Mucosa of rectum (tissue), 2 donors: ENCODE results near the gene ELFN2.

Source experiments
- H3K27ac ChIP-seq, 2 donors: one replicate each; pipeline ENCODE4 v1.7.0; 2013; ENCODE audit warnings: inconsistent platforms in 2 of 2, low read depth in 2 of 2, low read length in 2 of 2
- H3K27me3 ChIP-seq, 2 donors: one replicate each; pipeline ENCODE4 v1.7.0; 2013; ENCODE audit warnings: low read length in 2 of 2; ENCODE audit not compliant: control insufficient read depth in 2 of 2, insufficient read depth in 2 of 2
- H3K36me3 ChIP-seq, 2 donors: one replicate each; pipeline ENCODE4 v1.7.0; 2013; ENCODE audit warnings: low read length in 2 of 2; ENCODE audit not compliant: control insufficient read depth in 2 of 2, insufficient read depth in 2 of 2
- H3K4me1 ChIP-seq, 2 donors: one replicate each; pipeline ENCODE4 v1.7.0; 2013; ENCODE audit warnings: low read length in 2 of 2, mild to moderate bottlenecking in 1 of 2; ENCODE audit not compliant: control insufficient read depth in 2 of 2, insufficient read depth in 2 of 2
- H3K4me3 ChIP-seq, 2 donors: one replicate each; pipeline ENCODE4 v1.7.0; 2013; ENCODE audit warnings: low read length in 2 of 2
- H3K9ac ChIP-seq, 2 donors: one replicate each; pipeline ENCODE4 v1.7.0; 2013; ENCODE audit warnings: low read length in 2 of 2, low read depth in 1 of 2, mild to moderate bottlenecking in 1 of 2
- H3K9me3 ChIP-seq, 2 donors: one replicate each; pipeline ENCODE4 v1.7.0; 2013; ENCODE audit warnings: low read length in 2 of 2; ENCODE audit not compliant: control insufficient read depth in 2 of 2
- donor health status: healthy.
- donor health status: Normal muscosa, but diverticular disease.

ELFN2 gene

GRCh38 chr22:37427711-37428635 lies 694 bp upstream of the ELFN2 start:
- Histone ChIP-seq H3K4me3 (no peak overlapping the region), H3K9ac (no peak overlapping the region), H3K9me3 (no peaks in the 10 kb centered on the region), H3K27ac (no peak overlapping the region), H3K4me1 (peaks cover 0 to 2% of the 10 kb centered on the region in 2 donors), H3K27me3 (peaks cover 58 to 67% of the 10 kb centered on the region in 2 donors), H3K36me3 (no peaks in the 10 kb centered on the region)

GRCh38 chr22:37426706-37427134 lies 559 bp downstream of the ELFN2 start:
- Histone ChIP-seq H3K27ac (no peak overlapping the region), H3K4me1 (peaks cover 0 to 2% of the 10 kb centered on the region in 2 donors), H3K27me3 (peaks cover 51 to 68% of the 10 kb centered on the region in 2 donors), H3K4me3 (no peak overlapping the region), H3K9me3 (no peaks in the 10 kb centered on the region), H3K36me3 (no peaks in the 10 kb centered on the region), H3K9ac (no peak overlapping the region)

- Histone ChIP-seq H3K4me3 (no peak overlapping the region), H3K9ac (no peak overlapping the region), H3K27ac (no peak overlapping the region)
These were observed 1.2 kb downstream of the ELFN2 start for GRCh38 chr22:37425800-37426705.

DNA sequence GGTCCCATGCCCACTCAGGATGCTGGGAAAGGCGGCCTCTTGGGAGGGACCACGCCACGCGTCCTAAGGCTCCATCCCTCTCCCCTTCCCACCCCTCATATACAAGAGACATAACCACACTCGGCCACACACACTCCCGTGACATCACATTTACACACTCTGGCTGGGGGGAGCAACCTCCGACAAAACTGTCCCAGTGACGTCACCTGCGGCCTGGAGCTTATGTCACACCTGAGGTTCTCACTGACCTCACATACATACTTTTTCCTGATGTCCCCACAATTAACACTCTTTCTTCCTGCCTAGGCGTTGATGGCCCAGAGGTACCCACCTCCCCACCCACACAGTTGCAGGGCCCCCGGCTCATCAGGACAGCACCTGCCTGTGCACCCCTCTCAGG lies 1.9 kb downstream of the ELFN2 start:
- no peak overlapping the region for H3K9ac ChIP-seq
- peaks cover 54 to 76% of the 10 kb centered on the region in 2 donors for H3K27me3 ChIP-seq
- H3K36me3 ChIP-seq: no peaks in the 10 kb centered on the region
- peaks cover 0 to 8% of the 10 kb centered on the region in 2 donors for H3K4me1 ChIP-seq
- H3K27ac ChIP-seq: no peak overlapping the region
- H3K4me3 ChIP-seq: no peak overlapping the region
- H3K9me3 ChIP-seq: no peaks in the 10 kb centered on the region

More at GRCh38 chr22:37425800-37426705, 1.2 kb downstream of the ELFN2 start:
- peaks cover 0 to 2% of the 10 kb centered on the region in 2 donors for H3K4me1 ChIP-seq
- H3K9me3 ChIP-seq: no peaks in the 10 kb centered on the region
- peaks cover 51 to 75% of the 10 kb centered on the region in 2 donors for H3K27me3 ChIP-seq
- no peaks in the 10 kb centered on the region for H3K36me3 ChIP-seq

GRCh38 chr22:37423283-37423682 lies 4.0 kb downstream of the ELFN2 start:
- H3K36me3 ChIP-seq: no peaks in the 10 kb centered on the region
- no peak overlapping the region for H3K27ac ChIP-seq
- H3K4me1 ChIP-seq: peaks cover 0 to 10% of the 10 kb centered on the region in 2 donors
- no peak overlapping the region for H3K4me3 ChIP-seq
- H3K27me3 ChIP-seq: peaks cover 49 to 72% of the 10 kb centered on the region in 2 donors
- no peak overlapping the region for H3K9ac ChIP-seq
- H3K9me3 ChIP-seq: no peaks in the 10 kb centered on the region

GRCh38 chr22:37421468-37421877 lies 5.8 kb downstream of the ELFN2 start:
- Histone ChIP-seq H3K27ac (no peak overlapping the region), H3K36me3 (no peaks in the 10 kb centered on the region), H3K4me3 (no peak overlapping the region), H3K4me1 (peaks cover 0 to 8% of the 10 kb centered on the region in 2 donors), H3K27me3 (peaks cover 42 to 67% of the 10 kb centered on the region in 2 donors), H3K9me3 (no peaks in the 10 kb centered on the region), H3K9ac (no peak overlapping the region)

GRCh38 chr22:37420686-37421467 lies 6.4 kb downstream of the ELFN2 start:
- Histone ChIP-seq H3K4me1 (peaks cover 0 to 8% of the 10 kb centered on the region in 2 donors), H3K4me3 (no peak overlapping the region), H3K27me3 (peaks cover 42 to 64% of the 10 kb centered on the region in 2 donors), H3K9ac (no peak overlapping the region), H3K27ac (no peak overlapping the region), H3K9me3 (no peaks in the 10 kb centered on the region), H3K36me3 (no peaks in the 10 kb centered on the region)

DNA sequence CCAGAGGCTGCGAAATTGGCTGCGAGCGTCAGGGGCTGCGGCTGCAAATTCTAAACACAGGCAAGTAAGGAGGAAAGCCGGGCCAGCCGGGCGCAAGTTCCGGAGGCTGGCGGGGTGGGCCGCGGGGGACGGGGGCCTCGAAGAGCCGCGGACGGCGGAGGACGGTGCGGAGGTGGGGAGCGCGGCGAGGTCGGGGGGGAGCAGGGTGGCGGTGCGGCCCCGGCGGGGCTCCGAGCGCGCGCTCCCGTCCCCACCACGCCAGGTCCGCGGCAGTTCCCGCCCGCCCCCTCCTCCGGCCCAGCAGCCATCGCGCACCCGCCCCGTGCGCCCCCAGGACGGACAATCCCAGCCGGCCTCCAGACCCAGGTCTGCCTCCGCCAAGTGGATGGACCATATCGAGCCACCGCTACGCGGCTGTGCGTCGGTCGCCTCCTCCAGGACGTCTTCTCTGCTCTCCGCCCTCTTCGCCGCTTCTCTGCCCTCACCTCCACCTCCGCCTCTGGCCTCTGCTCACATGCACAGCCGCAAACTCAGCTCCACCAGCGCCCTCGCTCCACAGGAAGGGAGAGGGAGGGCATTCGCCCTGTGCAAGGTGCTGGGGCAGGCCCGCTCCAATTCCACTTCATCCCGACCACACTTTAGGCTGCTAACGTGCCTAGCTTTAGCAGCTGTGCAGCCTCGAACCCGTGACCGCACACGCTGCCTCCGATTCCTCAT lies 7.2 kb downstream of the ELFN2 start:
- H3K27me3 ChIP-seq: peaks cover 35 to 57% of the 10 kb centered on the region in 2 donors
- no peak overlapping the region for H3K9ac ChIP-seq
- H3K9me3 ChIP-seq: no peaks in the 10 kb centered on the region
- H3K4me1 ChIP-seq: peaks cover 0 to 8% of the 10 kb centered on the region in 2 donors
- H3K4me3 ChIP-seq: no peak overlapping the region
- no peak overlapping the region for H3K27ac ChIP-seq
- H3K36me3 ChIP-seq: no peaks in the 10 kb centered on the region

DNA sequence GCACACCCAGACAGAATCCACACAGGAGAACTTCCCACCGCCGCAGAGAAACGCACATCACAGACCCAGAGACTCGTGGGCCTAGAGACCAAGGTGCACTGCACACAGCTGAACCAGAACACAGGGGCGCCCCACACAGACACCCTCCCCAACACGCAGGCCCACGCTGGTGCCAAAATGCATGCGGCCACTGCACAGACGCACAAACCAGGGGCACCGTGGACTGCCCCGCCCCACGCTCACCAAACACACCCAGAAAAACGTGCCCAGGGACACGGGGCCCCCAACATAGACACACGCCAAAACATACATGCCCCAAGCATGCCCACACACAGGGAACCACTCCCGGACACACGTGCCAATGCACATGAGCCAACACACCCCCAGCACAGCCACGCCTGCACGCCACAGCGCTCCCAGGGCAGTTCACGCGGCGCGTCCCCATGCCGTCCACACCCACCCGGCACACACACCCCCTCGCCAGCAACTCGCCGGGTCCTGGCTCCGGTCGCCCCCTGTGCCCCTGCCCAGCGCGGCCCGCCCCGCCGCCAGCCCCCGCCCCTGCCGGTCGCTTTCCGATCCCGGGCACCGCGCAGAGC lies 7.8 kb downstream of the ELFN2 start:
- H3K27ac ChIP-seq: no peak overlapping the region
- H3K9ac ChIP-seq: no peak overlapping the region
- no peaks in the 10 kb centered on the region for H3K9me3 ChIP-seq
- peaks cover 0 to 8% of the 10 kb centered on the region in 2 donors for H3K4me1 ChIP-seq
- H3K4me3 ChIP-seq: no peak overlapping the region
- H3K36me3 ChIP-seq: no peaks in the 10 kb centered on the region
- H3K27me3 ChIP-seq: peaks cover 36 to 50% of the 10 kb centered on the region in 2 donors
